HCT116 (cell line): ENCODE measurements around the gene VWA1. TPM values are rescaled to one million over a fixed set of nuclear protein-coding genes. Genes with fewer than 3 reads are reported as not detected.

Source experiments
- ATAC-seq: fragments of 200-7000 bp; cut with Tn5 transposase; 2 replicates; pipeline ENCODE4 v1.9.1; 2020; ENCODE audit warnings: mild to moderate bottlenecking, moderate library complexity
- BruUV-seq: library from RNA; stranded (reverse); fragments of 400-500 nt; replicated peaks from 2 replicates; lab custom pipeline; 2021; lab: Mats Ljungman, UMichigan
- CTCF ChIA-PET: fragments of 300-600 bp; sonication (Branson Sonifier 250); formaldehyde crosslinking; loops from one replicate; lab custom pipeline; 2021; ENCODE audit warnings: antibody characterized with exemption; lab: Charles Lee
- POLR2A ChIA-PET: fragments of 300-600, 350-600 bp; sonication (Branson Sonifier 250); formaldehyde crosslinking; loops from one replicate; lab custom pipeline; 2021; ENCODE audit warnings: antibody characterized with exemption; lab: Charles Lee
- RAD21 ChIA-PET, 2 experiments: fragments of 300-600 bp; sonication (Branson Sonifier 250); formaldehyde crosslinking; loops; one replicate each; lab custom pipeline; 2023; ENCODE audit warnings: low total read pairs in 2 of 2; ENCODE audit not compliant: uncharacterized antibody in 2 of 2, unreplicated experiment in 2 of 2, low non-redundant PET in 1 of 2; lab: Charles Lee
- DNase-seq: peaks from one replicate; pipeline ENCODE4 v3.0.0-alpha.2; 2010; ENCODE audit warnings: low read depth, low spot score
- H2AFZ ChIP-seq: fragments of 200-600 bp; shearing (Covaris generic), sonication (generic); 2 replicates; pipeline ENCODE4 v1.6.1; 2017; ENCODE audit warnings: low read depth, mixed run types, mixed read lengths, antibody characterized with exemption, low read length; ENCODE audit not compliant: poor library complexity, severe bottlenecking
- H3K27ac ChIP-seq: 2 replicates; pipeline ENCODE4 v1.5.1; 2012; ENCODE audit warnings: low read depth, low read length
- H3K27me3 ChIP-seq: fragments of 200-600 bp; sonication (generic); 2 replicates; pipeline ENCODE4 v1.6.1; 2016; ENCODE audit warnings: mixed run types, low read length, mixed read lengths; ENCODE audit not compliant: insufficient read depth
- H3K36me3 ChIP-seq, 2 experiments: fragments of 200-500 bp in 1 of 2; fragments of 200-600 bp in 1 of 2; sonication (Bioruptor generic) in 1 of 2; sonication (generic) in 1 of 2; 2 replicates each; pipeline versions ENCODE4 v1.5.1 to v1.6.1; 2014 to 2016; ENCODE audit warnings: low read length in 2 of 2, inconsistent platforms in 1 of 2, mixed read lengths in 1 of 2, mixed run types in 1 of 2; ENCODE audit not compliant: insufficient read depth in 2 of 2, control insufficient read depth in 1 of 2
- H3K4me1 ChIP-seq, 2 experiments: fragments of 200-600 bp in 1 of 2; sonication (generic) in 1 of 2; 2 replicates each; pipeline versions ENCODE4 v1.5.1 to v1.6.1; 2012 to 2017; ENCODE audit warnings: low read length in 2 of 2, inconsistent platforms in 1 of 2, mild to moderate bottlenecking in 1 of 2, mixed read lengths in 1 of 2, mixed run types in 1 of 2, moderate library complexity in 1 of 2; ENCODE audit not compliant: insufficient read depth in 2 of 2, control insufficient read depth in 1 of 2
- H3K4me2 ChIP-seq: fragments of 200-600 bp; sonication (generic); 2 replicates; pipeline ENCODE4 v1.6.1; 2017; ENCODE audit warnings: mixed run types, low read length, mixed read lengths
- H3K4me3 ChIP-seq, 2 experiments: fragments of 200-600 bp in 1 of 2; sonication (generic) in 1 of 2; replicated peaks in 1 of 2; 2 replicates each; pipeline ENCODE4 v1.5.1; 2011 to 2016; ENCODE audit warnings: low read length in 2 of 2, control low read depth in 1 of 2, low read depth in 1 of 2, mild to moderate bottlenecking in 1 of 2, mixed read lengths in 1 of 2, mixed run types in 1 of 2
- H3K79me2 ChIP-seq: fragments of 200-600 bp; sonication (generic); 2 replicates; pipeline ENCODE4 v1.6.1; 2017; ENCODE audit warnings: mild to moderate bottlenecking, mixed run types, low read length, moderate library complexity, mixed read lengths; ENCODE audit not compliant: insufficient read depth
- H3K9ac ChIP-seq: fragments of 200-600 bp; sonication (generic); 2 replicates; pipeline ENCODE4 v1.6.1; 2016; ENCODE audit warnings: low read length, mixed read lengths
- H3K9me2 ChIP-seq: fragments of 200-600 bp; sonication (generic), shearing (Covaris generic); 2 replicates; pipeline ENCODE4 v1.6.1; 2017; ENCODE audit warnings: mixed run types, mild to moderate bottlenecking, moderate library complexity; ENCODE audit not compliant: insufficient read depth
- H3K9me3 ChIP-seq, 2 experiments: fragments of 200-500 bp in 1 of 2; fragments of 200-600 bp in 1 of 2; sonication (Bioruptor generic) in 1 of 2; sonication (generic) in 1 of 2; 2 replicates each; pipeline ENCODE4 v1.6.1; 2014 to 2017; ENCODE audit warnings: low read length in 2 of 2, mixed read lengths in 2 of 2, inconsistent platforms in 1 of 2, low read depth in 1 of 2, mild to moderate bottlenecking in 1 of 2, mixed run types in 1 of 2, moderate library complexity in 1 of 2; ENCODE audit not compliant: control insufficient read depth in 1 of 2, insufficient read depth in 1 of 2
- H4K20me1 ChIP-seq: fragments of 200-600 bp; sonication (generic), shearing (Covaris generic); 2 replicates; pipeline ENCODE4 v1.6.1; 2017; ENCODE audit warnings: mixed run types, mild to moderate bottlenecking, moderate library complexity; ENCODE audit not compliant: insufficient read depth
- ATF3 ChIP-seq: IDR thresholded peaks from 2 replicates; pipeline ENCODE4 v1.6.1; 2012
- CBX3 ChIP-seq: IDR thresholded peaks from 2 replicates; pipeline ENCODE4 v1.6.1; 2012; ENCODE audit warnings: low read depth
- CTCF ChIP-seq, 3 experiments: fragments of 200-600 bp in 1 of 3; sonication (generic) in 1 of 3; IDR thresholded peaks in 2 of 3; conservative IDR thresholded peaks in 1 of 3; 2 replicates each; pipeline ENCODE4 v1.5.1; 2012 to 2017; ENCODE audit warnings: low read depth in 2 of 3, low read length in 2 of 3, antibody characterized with exemption in 1 of 3, borderline replicate concordance in 1 of 3, control low read depth in 1 of 3, mild to moderate bottlenecking in 1 of 3, mixed read lengths in 1 of 3, mixed run types in 1 of 3, moderate library complexity in 1 of 3; ENCODE audit not compliant: insufficient read depth in 1 of 3
- EGR1 ChIP-seq: IDR thresholded peaks from 2 replicates; pipeline ENCODE4 v1.6.1; 2012; ENCODE audit warnings: low read depth
- ELF1 ChIP-seq: IDR thresholded peaks from 2 replicates; pipeline ENCODE4 v1.6.1; 2012; ENCODE audit warnings: low read depth, borderline replicate concordance
- EZH2 ChIP-seq: fragments of 200-600 bp; sonication (generic); IDR thresholded peaks from 2 replicates; pipeline ENCODE4 v1.6.1; 2017; ENCODE audit warnings: antibody characterized with exemption, mixed run types
- JUND ChIP-seq: IDR thresholded peaks from 2 replicates; pipeline ENCODE4 v1.6.1; 2012
- RAD21 ChIP-seq: IDR thresholded peaks from 2 replicates; pipeline ENCODE4 v1.6.1; 2012; ENCODE audit warnings: low read depth, mild to moderate bottlenecking
- SIN3A ChIP-seq: IDR thresholded peaks from 2 replicates; pipeline ENCODE4 v1.6.1; 2012; ENCODE audit warnings: low read depth
- SP1 ChIP-seq: IDR thresholded peaks from 2 replicates; pipeline ENCODE4 v1.6.1; 2012; ENCODE audit warnings: low read depth
- TCF7L2 ChIP-seq: IDR thresholded peaks from 2 replicates; pipeline ENCODE4 v1.7.0; 2011; ENCODE audit warnings: borderline replicate concordance, inconsistent platforms; ENCODE audit not compliant: insufficient read depth, insufficient read length; ENCODE audit errors: extremely low read depth
- YY1 ChIP-seq: IDR thresholded peaks from 2 replicates; pipeline ENCODE4 v1.6.1; 2011; ENCODE audit warnings: low read length, low read depth, moderate library complexity, mild to moderate bottlenecking; ENCODE audit not compliant: insufficient replicate concordance; ENCODE audit errors: extremely low read depth
- ZFX ChIP-seq: fragments of 450-650 bp; IDR thresholded peaks from 2 replicates; pipeline ENCODE4 v1.6.1; 2017
- ZNF274 ChIP-seq: fragments of 200-500 bp; sonication (Bioruptor generic); IDR thresholded peaks from 2 replicates; pipeline ENCODE4 v1.6.1; 2014; ENCODE audit warnings: mild to moderate bottlenecking, low read depth, low read length, inconsistent platforms
- intact Hi-C: fragments of 100-400 bp; cut with micrococcal nuclease; formaldehyde crosslinking; loops from 2 replicates; pipeline ENCODE4 v1.10.0; 2022
- total RNA-seq: library from RNA; stranded (reverse); gene quantifications from one replicate; pipeline ENCODE4 v1.2.1, GENCODE V29; 2021; ENCODE audit not compliant: unreplicated experiment
- TF ChIP-seq, protein P1 (sequence below): IDR thresholded peaks from 2 replicates; pipeline ENCODE4 v1.6.1; 2012; ENCODE audit warnings: low read depth

VWA1 gene
- total RNA-seq, 1 experiment from 2014 or later: 50.6 TPM

DNA sequence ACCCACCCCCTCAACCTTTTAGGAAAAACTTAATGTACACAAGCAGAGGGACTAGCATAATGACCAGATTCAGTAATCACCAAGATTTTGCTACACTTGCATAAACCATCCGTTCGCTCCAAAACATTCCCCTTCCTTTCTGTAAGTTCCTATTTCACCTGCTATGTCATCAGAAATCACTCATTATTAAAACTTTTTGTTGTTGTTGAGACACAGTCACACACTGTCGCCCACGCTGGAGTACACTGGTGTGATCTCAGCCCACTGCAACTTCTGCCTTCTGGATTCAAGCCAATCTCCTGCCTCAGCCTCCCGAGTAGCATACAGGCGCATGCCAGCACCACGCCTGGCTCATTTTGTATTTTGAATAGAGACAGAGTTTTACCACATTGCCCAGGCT, 31.8 kb upstream of the VWA1 start (continued):
- TF ChIP-seq CTCF (IDR thresholded peaks at IDR 0.05 in 2 of 3, conservative IDR thresholded peaks at IDR 0.05 in 1 of 3; ENCODE audit: borderline replicate concordance in 1 of 3, insufficient read depth in 1 of 3, low read depth in 2 of 3, low read length in 2 of 3): no peak
- no peak for TF ChIP-seq ZNF274
- no peak for TF ChIP-seq SP1
- TF ChIP-seq JUND: no peak

DNA sequence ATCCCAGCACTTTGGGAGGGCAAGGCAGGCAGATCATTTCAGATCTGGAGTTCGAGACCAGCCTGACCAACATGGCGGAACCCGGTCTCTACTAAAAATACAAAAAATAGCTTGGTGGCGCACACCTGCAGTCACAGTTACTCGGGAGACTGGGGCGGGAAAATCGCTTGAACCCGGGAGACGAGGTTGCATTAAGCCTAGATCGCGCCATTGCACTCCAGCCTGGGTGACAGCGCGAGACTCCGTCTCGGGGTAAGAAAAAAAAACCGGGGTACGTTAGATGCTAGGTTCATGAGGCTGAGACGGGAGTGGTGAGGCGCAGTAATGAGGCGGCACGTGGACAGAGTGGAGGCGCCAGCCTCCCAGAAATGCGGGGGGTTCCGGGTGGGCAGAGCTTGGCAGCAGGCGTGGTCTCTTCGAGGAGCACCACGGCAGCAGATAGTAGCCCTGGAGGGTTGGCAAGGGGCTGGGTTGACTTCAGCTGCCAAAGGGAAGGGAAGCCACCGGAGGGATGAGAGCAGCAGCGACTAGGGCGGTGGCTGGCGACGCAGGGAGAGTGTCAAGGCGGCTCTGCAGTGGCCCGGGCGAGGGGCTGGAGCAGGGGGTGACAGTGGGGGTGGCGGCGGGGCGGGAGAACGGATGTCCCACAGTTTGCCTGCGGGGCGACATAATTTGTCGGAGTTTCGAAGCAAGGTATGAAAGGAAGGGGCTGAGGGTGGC, 29.2 kb upstream of the VWA1 start:
- CTCF ChIA-PET: no interaction called here
- peaks cover 8% of the 10 kb centered on the region; the same call in 1 of the 2 replicates for H4K20me1 ChIP-seq

More for the DNA sequence above, 29.2 kb upstream of the VWA1 start:
- Histone ChIP-seq H3K36me3 (peaks cover 11 to 39% of the 10 kb centered on the region in 2 experiments), H3K4me1 (peaks cover 17 to 40% of the 10 kb centered on the region in 2 experiments), H3K9me3 (no peaks in the 10 kb centered on the region), H3K4me3 (peak overlapping the region; percentile 88 to 92), H3K4me2 (peak overlapping the region; percentile 95), H2AFZ (no peak overlapping the region), H3K27me3 (no peaks in the 10 kb centered on the region), H3K9me2 (no peaks in the 10 kb centered on the region), H3K79me2 (peaks cover 73% of the 10 kb centered on the region), H3K9ac (peak overlapping the region; percentile 98)
- ChIA-PET POLR2A (interaction anchor here (2.0 kb wide), 1 partner anchor 7 kb away, joined by 7 read pairs; the partner anchor contains the start of gene CCNL2), RAD21 (interaction anchor here in 1 of 2 experiments (1.4 kb wide), 1 partner anchor 28 kb away, joined by 3 read pairs; no protein-coding TSS in a partner anchor)
- no peak for DNase-seq
- ATAC-seq: peak; percentile 8
- intact Hi-C loops: loop anchor here (2.0 kb wide), 1 partner anchor 27 kb away; no protein-coding TSS in a partner anchor
- no TSS peak for BruUV-seq
- TF ChIP-seq RAD21: no peak
- no peak for TF ChIP-seq ATF3
- no peak for TF ChIP-seq JUND
- TF ChIP-seq YY1: no peak
- TF ChIP-seq ZFX: no peak
- TF ChIP-seq ELF1: no peak
- TF ChIP-seq TCF7L2: no peak
- no peak for TF ChIP-seq CTCF (IDR thresholded peaks at IDR 0.05 in 2 of 3, conservative IDR thresholded peaks at IDR 0.05 in 1 of 3; ENCODE audit: borderline replicate concordance in 1 of 3, insufficient read depth in 1 of 3, low read depth in 2 of 3, low read length in 2 of 3)
- TF ChIP-seq EZH2: no peak
- TF ChIP-seq, protein P1, sequence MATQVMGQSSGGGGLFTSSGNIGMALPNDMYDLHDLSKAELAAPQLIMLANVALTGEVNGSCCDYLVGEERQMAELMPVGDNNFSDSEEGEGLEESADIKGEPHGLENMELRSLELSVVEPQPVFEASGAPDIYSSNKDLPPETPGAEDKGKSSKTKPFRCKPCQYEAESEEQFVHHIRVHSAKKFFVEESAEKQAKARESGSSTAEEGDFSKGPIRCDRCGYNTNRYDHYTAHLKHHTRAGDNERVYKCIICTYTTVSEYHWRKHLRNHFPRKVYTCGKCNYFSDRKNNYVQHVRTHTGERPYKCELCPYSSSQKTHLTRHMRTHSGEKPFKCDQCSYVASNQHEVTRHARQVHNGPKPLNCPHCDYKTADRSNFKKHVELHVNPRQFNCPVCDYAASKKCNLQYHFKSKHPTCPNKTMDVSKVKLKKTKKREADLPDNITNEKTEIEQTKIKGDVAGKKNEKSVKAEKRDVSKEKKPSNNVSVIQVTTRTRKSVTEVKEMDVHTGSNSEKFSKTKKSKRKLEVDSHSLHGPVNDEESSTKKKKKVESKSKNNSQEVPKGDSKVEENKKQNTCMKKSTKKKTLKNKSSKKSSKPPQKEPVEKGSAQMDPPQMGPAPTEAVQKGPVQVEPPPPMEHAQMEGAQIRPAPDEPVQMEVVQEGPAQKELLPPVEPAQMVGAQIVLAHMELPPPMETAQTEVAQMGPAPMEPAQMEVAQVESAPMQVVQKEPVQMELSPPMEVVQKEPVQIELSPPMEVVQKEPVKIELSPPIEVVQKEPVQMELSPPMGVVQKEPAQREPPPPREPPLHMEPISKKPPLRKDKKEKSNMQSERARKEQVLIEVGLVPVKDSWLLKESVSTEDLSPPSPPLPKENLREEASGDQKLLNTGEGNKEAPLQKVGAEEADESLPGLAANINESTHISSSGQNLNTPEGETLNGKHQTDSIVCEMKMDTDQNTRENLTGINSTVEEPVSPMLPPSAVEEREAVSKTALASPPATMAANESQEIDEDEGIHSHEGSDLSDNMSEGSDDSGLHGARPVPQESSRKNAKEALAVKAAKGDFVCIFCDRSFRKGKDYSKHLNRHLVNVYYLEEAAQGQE: no peak
- no peak for TF ChIP-seq EGR1
- TF ChIP-seq CBX3: no peak
- no peak for TF ChIP-seq SIN3A
- TF ChIP-seq, all 23 proteins: peak for 0
- H3K27ac ChIP-seq: peak overlapping the region; percentile 99
